B cell (primary cell): ENCODE results near the gene CCM2. TPM values are rescaled to one million over a fixed set of nuclear protein-coding genes. Genes with fewer than 3 reads are reported as not detected.

Source experiments
- ATAC-seq: fragments of 200-7000 bp; cut with Tn5 transposase; one replicate; pipeline ENCODE4 v1.10.0; 2021; ENCODE audit warnings: low read depth, mild to moderate bottlenecking, moderate number of reproducible peaks, moderate library complexity
- CTCF ChIA-PET: fragments of 350-600 bp; sonication (Branson Sonifier 250); formaldehyde crosslinking; loops from one replicate; lab custom pipeline; 2021; ENCODE audit warnings: antibody characterized with exemption, inconsistent platforms; lab: Charles Lee
- POLR2A ChIA-PET: fragments of 350-600 bp; sonication (Branson Sonifier 250); formaldehyde crosslinking; loops from one replicate; lab custom pipeline; 2021; ENCODE audit warnings: antibody characterized with exemption; lab: Charles Lee
- DNase-seq: peaks from one replicate; pipeline ENCODE4 v3.0.0; 2013
- H2AFZ ChIP-seq: 2 replicates; pipeline ENCODE4 v1.6.1; 2012; ENCODE audit warnings: mild to moderate bottlenecking, low read depth, low read length; ENCODE audit not compliant: insufficient read depth, poor library complexity, severe bottlenecking
- H3K27ac ChIP-seq, 2 donors: 1 replicate in 1 of 2; 2 replicates in 1 of 2; pipeline ENCODE4 v1.5.1; 2012 to 2013; ENCODE audit warnings: low read length in 2 of 2, mild to moderate bottlenecking in 2 of 2, moderate library complexity in 1 of 2
- H3K27me3 ChIP-seq, 4 experiments: fragments of 200-600 bp in 1 of 4; sonication (generic) in 1 of 4; replicated peaks in 1 of 4; 1 replicate in 2 of 4; 2 replicates in 2 of 4; pipeline versions ENCODE4 v1.6.1 to v1.7.0; 2013 to 2016; ENCODE audit warnings: low read length in 3 of 4, mild to moderate bottlenecking in 2 of 4, mixed read lengths in 1 of 4, moderate library complexity in 1 of 4; ENCODE audit not compliant: insufficient read depth in 4 of 4, control insufficient read depth in 3 of 4; ENCODE audit errors: control extremely low read depth in 1 of 4
- H3K36me3 ChIP-seq, 2 experiments: replicated peaks in 1 of 2; 1 replicate in 1 of 2; 2 replicates in 1 of 2; pipeline versions ENCODE4 v1.6.1 to v1.7.1; 2013; ENCODE audit warnings: low read length in 1 of 2; ENCODE audit not compliant: insufficient read depth in 2 of 2, control insufficient read depth in 1 of 2; ENCODE audit errors: control extremely low read depth in 1 of 2, extremely low read depth in 1 of 2
- H3K4me1 ChIP-seq, 2 donors: fragments of 200-600 bp in 1 of 2; sonication (generic) in 1 of 2; 1 replicate in 1 of 2; 2 replicates in 1 of 2; pipeline versions ENCODE4 v1.5.1 to v1.6.1; 2013 to 2017; ENCODE audit warnings: low read length in 2 of 2; ENCODE audit not compliant: control insufficient read depth in 2 of 2, insufficient read depth in 2 of 2
- H3K4me2 ChIP-seq: replicated peaks from 2 replicates; pipeline ENCODE3; 2012; ENCODE audit warnings: mild to moderate bottlenecking, low read depth, low read length; ENCODE audit not compliant: poor library complexity, severe bottlenecking
- H3K4me3 ChIP-seq, 5 experiments: fragments of 200-600 bp in 1 of 5; sonication (generic) in 1 of 5; 1 replicate in 3 of 5; 2 replicates in 2 of 5; pipeline versions ENCODE4 v1.5.1 to v1.7.0; 2011 to 2016; ENCODE audit warnings: low read length in 4 of 5, mild to moderate bottlenecking in 4 of 5, low read depth in 2 of 5, control low read depth in 1 of 5, moderate library complexity in 1 of 5; ENCODE audit not compliant: insufficient read depth in 1 of 5; ENCODE audit errors: control extremely low read depth in 1 of 5, extremely low read depth in 1 of 5
- H3K79me2 ChIP-seq: fragments of 200-600 bp; sonication (generic); one replicate; pipeline ENCODE4 v1.6.0; 2016; ENCODE audit warnings: low read length; ENCODE audit not compliant: control insufficient read depth, insufficient read depth
- H3K9ac ChIP-seq: fragments of 200-600 bp; sonication (generic); 2 replicates; pipeline ENCODE4 v1.6.1; 2017; ENCODE audit warnings: mild to moderate bottlenecking, low read length, moderate library complexity
- H3K9me3 ChIP-seq, 3 donors: one replicate each; pipeline versions ENCODE4 v1.6.1 to v1.7.1; 2013; ENCODE audit warnings: low read length in 2 of 3; ENCODE audit not compliant: control insufficient read depth in 2 of 3, insufficient read depth in 1 of 3; ENCODE audit errors: control extremely low read depth in 1 of 3
- H4K20me1 ChIP-seq: 2 replicates; pipeline ENCODE4 v1.6.0; 2012; ENCODE audit warnings: mild to moderate bottlenecking, low read length; ENCODE audit not compliant: insufficient read depth, control insufficient read depth, poor library complexity, severe bottlenecking
- H3K27ac Mint-ChIP-seq: one replicate; pipeline ENCODE4 v1.8.0; 2021; ENCODE audit warnings: mixed read lengths
- H3K27me3 Mint-ChIP-seq: one replicate; pipeline ENCODE4 v1.8.0; 2021; ENCODE audit warnings: mixed read lengths
- H3K4me1 Mint-ChIP-seq: one replicate; pipeline ENCODE4 v1.8.0; 2021; ENCODE audit warnings: mixed read lengths
- H3K4me3 Mint-ChIP-seq: one replicate; pipeline ENCODE4 v1.8.0; 2021; ENCODE audit warnings: mixed read lengths
- H3K9me3 Mint-ChIP-seq: one replicate; pipeline ENCODE4 v1.8.0; 2022; ENCODE audit warnings: mixed read lengths; ENCODE audit not compliant: insufficient read depth
- EZH2 ChIP-seq: IDR thresholded peaks from 2 replicates; pipeline ENCODE4 v1.6.1; 2012; ENCODE audit warnings: borderline replicate concordance, low read depth, mild to moderate bottlenecking, moderate library complexity, low read length; ENCODE audit not compliant: insufficient read depth, poor library complexity, severe bottlenecking
- WGBS: methylation state at CpG from one replicate; pipeline ENCODE4 v1.1.5; 2013; ENCODE audit warnings: missing lambda C conversion rate; ENCODE audit not compliant: insufficient coverage; 5-methylcytosine and 5-hydroxymethylcytosine counted together
- intact Hi-C: fragments of 100-400 bp; cut with micrococcal nuclease; formaldehyde crosslinking; loops from one replicate; pipeline ENCODE4 v1.10.0; 2022
- polyA plus RNA-seq: library from polyadenylated mRNA; depleted of rRNA; stranded (reverse); fragments of >200 nt; gene quantifications from 2 replicates; pipeline ENCODE4 v1.2.3, GENCODE V29; 2012
- total RNA-seq, 2 donors: library from RNA; stranded (reverse); fragments of 120-200 nt in 1 of 2; gene quantifications; 1 replicate in 1 of 2; 2 replicates in 1 of 2; pipeline versions ENCODE4 v1.2.3 to v1.2.4, GENCODE V29; 2013 to 2022
- TF ChIP-seq, protein P1 (sequence below): fragments of 200-600 bp; IDR thresholded peaks from one replicate; pipeline ENCODE4 v1.8.0; 2022; ENCODE audit warnings: antibody characterized with exemption, mild to moderate bottlenecking

The CCM2 gene
- total and polyA plus RNA-seq, 2 donors (not counting 1 experiment from before 2014, with no cell fraction given), result 150 to 201 TPM

DNA sequence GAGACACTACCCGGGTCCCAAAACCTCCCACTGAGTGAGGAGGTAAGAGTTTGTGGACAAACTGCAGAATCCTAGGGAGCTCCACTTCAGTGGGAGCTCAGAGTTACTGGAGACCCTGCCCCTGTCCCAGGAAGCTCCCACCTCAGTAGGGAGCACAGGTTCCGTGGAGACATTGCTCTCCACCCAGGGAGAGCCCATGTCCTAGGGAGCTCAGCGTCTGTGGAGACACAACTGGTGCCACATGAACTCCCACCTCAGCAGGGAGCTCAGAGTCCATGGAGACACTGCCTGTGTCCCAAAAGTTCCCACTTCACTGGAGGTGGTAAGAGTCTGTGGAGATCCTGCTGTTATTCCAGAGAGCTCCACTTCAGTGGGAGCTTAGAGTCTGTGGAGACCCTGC is 27.4 kb upstream of the CCM2 start:
- H3K27ac Mint-ChIP-seq, result no peak overlapping the region
- intact Hi-C loops, result no loop called here
- H3K27me3 Mint-ChIP-seq, result no peaks in the 10 kb centered on the region
- peaks cover 30% of the 10 kb centered on the region for H3K4me1 Mint-ChIP-seq
- no peak overlapping the region for H3K4me2 ChIP-seq
- ATAC-seq (no peak), DNase-seq (no peak)
- no peak overlapping the region for H2AFZ ChIP-seq
- H3K9me3 ChIP-seq, result no peaks in the 10 kb centered on the region
- no peaks in the 10 kb centered on the region for H3K9me3 Mint-ChIP-seq
- TF ChIP-seq, protein P1, sequence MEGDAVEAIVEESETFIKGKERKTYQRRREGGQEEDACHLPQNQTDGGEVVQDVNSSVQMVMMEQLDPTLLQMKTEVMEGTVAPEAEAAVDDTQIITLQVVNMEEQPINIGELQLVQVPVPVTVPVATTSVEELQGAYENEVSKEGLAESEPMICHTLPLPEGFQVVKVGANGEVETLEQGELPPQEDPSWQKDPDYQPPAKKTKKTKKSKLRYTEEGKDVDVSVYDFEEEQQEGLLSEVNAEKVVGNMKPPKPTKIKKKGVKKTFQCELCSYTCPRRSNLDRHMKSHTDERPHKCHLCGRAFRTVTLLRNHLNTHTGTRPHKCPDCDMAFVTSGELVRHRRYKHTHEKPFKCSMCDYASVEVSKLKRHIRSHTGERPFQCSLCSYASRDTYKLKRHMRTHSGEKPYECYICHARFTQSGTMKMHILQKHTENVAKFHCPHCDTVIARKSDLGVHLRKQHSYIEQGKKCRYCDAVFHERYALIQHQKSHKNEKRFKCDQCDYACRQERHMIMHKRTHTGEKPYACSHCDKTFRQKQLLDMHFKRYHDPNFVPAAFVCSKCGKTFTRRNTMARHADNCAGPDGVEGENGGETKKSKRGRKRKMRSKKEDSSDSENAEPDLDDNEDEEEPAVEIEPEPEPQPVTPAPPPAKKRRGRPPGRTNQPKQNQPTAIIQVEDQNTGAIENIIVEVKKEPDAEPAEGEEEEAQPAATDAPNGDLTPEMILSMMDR, result no peak
- no peak for TF ChIP-seq EZH2
- no peak overlapping the region for H3K4me3 Mint-ChIP-seq
- no peak overlapping the region for H3K27ac ChIP-seq
- H3K79me2 ChIP-seq, result peaks cover 44% of the 10 kb centered on the region
- WGBS, result 83% methylated on average over 2 of the region's 3 CpGs
- peaks cover 15 to 32% of the 10 kb centered on the region in 2 donors for H3K4me1 ChIP-seq
- CTCF ChIA-PET, result interaction anchor here (0.8 to 7.5 kb wide), 12 partner anchors 8 to 163 kb away, joined by 3 to 125 read pairs (median 4); partner anchors contain the start of gene CCM2
- no peaks in the 10 kb centered on the region for H3K27me3 ChIP-seq
- H3K4me3 ChIP-seq, result no peak overlapping the region
- no peak overlapping the region for H3K9ac ChIP-seq
- peaks cover 0 to 95% of the 10 kb centered on the region in 2 experiments for H3K36me3 ChIP-seq
- POLR2A ChIA-PET, result interaction anchor here (1.0 kb wide), 1 partner anchor 55 kb away, joined by 3 read pairs; no protein-coding TSS in a partner anchor
- H4K20me1 ChIP-seq, result peaks cover 90% of the 10 kb centered on the region

DNA sequence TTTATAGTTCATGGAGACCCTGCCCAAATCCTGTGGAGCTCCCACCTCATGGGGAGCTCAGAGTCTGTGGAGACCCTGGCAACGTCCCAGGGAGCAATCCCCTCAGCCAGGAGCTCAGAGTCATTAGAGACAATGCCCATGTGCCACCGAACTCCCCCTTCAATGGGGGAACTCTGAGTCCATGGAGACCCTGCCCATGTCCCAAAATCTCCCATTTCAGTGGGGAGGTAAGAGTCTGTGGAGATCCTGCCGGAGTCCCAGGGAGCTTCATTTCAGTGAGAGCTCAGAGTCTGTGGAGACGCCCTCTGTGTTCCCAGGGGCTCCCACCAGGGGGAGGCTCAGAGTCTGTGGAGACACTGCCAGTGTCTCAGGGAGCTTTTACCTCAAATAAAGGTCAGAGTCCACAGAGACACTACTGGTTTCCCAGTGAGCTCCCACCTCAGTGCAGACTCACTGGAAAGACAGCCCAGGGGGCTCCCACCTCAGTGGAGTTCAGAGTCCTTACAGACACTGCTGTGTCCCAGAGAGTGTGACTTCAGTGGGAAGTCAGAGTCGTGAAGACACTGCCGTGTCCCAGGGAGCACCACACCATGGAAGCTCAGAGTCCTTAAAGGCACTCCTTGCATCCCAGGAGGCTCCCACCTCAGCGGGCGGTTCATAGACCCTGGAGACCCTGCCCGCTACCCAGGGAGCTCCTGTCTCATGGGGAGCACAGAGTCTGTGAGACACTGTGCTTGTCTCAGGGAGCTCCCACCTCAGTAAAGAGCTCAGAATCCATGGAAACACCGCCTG is 26.2 kb upstream of the CCM2 start:
- CTCF ChIA-PET, result interaction anchor here (0.7 to 7.5 kb wide), 20 partner anchors 9 to 162 kb away, joined by 3 to 125 read pairs (median 4); partner anchors contain the start of genes CCM2 and TBRG4
- Histone ChIP-seq H3K4me3 (no peak overlapping the region), H3K9me3 (no peaks in the 10 kb centered on the region), H4K20me1 (peaks cover 80% of the 10 kb centered on the region), H3K9ac (no peak overlapping the region), H3K79me2 (peaks cover 56% of the 10 kb centered on the region), H3K36me3 (peaks cover 0 to 84% of the 10 kb centered on the region in 2 experiments), H3K27me3 (no peaks in the 10 kb centered on the region), H3K4me2 (no peak overlapping the region), H3K27ac (no peak overlapping the region), H2AFZ (no peak overlapping the region), H3K4me1 (peaks cover 14 to 41% of the 10 kb centered on the region in 2 donors)
- intact Hi-C loops, result loop anchor here (1.0 kb wide), 1 partner anchor 162 kb away; no protein-coding TSS in a partner anchor
- H3K27ac Mint-ChIP-seq, result peak overlapping the region; percentile 15
- H3K4me3 Mint-ChIP-seq, result no peak overlapping the region
- H3K27me3 Mint-ChIP-seq, result no peaks in the 10 kb centered on the region
- peaks cover 38% of the 10 kb centered on the region for H3K4me1 Mint-ChIP-seq
- TF ChIP-seq EZH2, result no peak
- TF ChIP-seq, protein P1, result peak; percentile 41
- 91% methylated on average over 9 of the region's 10 CpGs for WGBS
- ATAC-seq (no peak), DNase-seq (no peak)
- no peaks in the 10 kb centered on the region for H3K9me3 Mint-ChIP-seq
- POLR2A ChIA-PET, result interaction anchor here (0.6 to 1.3 kb wide), 5 partner anchors 26 to 104 kb away, joined by 3 read pairs; no protein-coding TSS in a partner anchor
